Activated naive CD4-positive, alpha-beta T cell treated with anti-CD3 and anti-CD28 coated beads, Interleukin-2, amount 50 U/mL, for 24 hours (primary cell): ENCODE data around the gene FST.

Experiments
- H3K27ac Mint-ChIP-seq: one replicate; pipeline ENCODE4 v1.8.0; 2021; ENCODE audit warnings: mild to moderate bottlenecking, mixed read lengths
- H3K27me3 Mint-ChIP-seq: one replicate; pipeline ENCODE4 v1.8.0; 2021; ENCODE audit warnings: mixed read lengths
- H3K36me3 Mint-ChIP-seq: one replicate; pipeline ENCODE4 v1.8.0; 2021; ENCODE audit warnings: mixed read lengths
- H3K4me1 Mint-ChIP-seq: one replicate; pipeline ENCODE4 v1.8.0; 2021; ENCODE audit warnings: mixed read lengths
- H3K4me3 Mint-ChIP-seq: one replicate; pipeline ENCODE4 v1.8.0; 2021; ENCODE audit warnings: mild to moderate bottlenecking, mixed read lengths
- H3K9me3 Mint-ChIP-seq: one replicate; pipeline ENCODE4 v1.8.0; 2021; ENCODE audit warnings: mixed read lengths

The FST gene

GRCh38 chr5:53463909-53464621 is 16.4 kb upstream of the FST start:
- no peaks in the 10 kb centered on the region for H3K36me3 Mint-ChIP-seq
- H3K4me3 Mint-ChIP-seq: no peak overlapping the region
- H3K9me3 Mint-ChIP-seq: no peaks in the 10 kb centered on the region
- no peak overlapping the region for H3K27ac Mint-ChIP-seq
- H3K4me1 Mint-ChIP-seq: no peaks in the 10 kb centered on the region
- peaks cover 30% of the 10 kb centered on the region for H3K27me3 Mint-ChIP-seq

- Mint-ChIP-seq H3K27ac (peak overlapping the region; percentile 26), H3K36me3 (no peaks in the 10 kb centered on the region), H3K27me3 (peaks cover 33% of the 10 kb centered on the region), H3K4me1 (no peaks in the 10 kb centered on the region), H3K4me3 (no peak overlapping the region), H3K9me3 (no peaks in the 10 kb centered on the region)
Measured at GRCh38 chr5:53464722-53465121, 15.7 kb upstream of the FST start.

- H3K27ac Mint-ChIP-seq: no peak overlapping the region
- no peaks in the 10 kb centered on the region for H3K4me1 Mint-ChIP-seq
- peaks cover 36% of the 10 kb centered on the region for H3K27me3 Mint-ChIP-seq
- peaks cover 1% of the 10 kb centered on the region for H3K36me3 Mint-ChIP-seq
- H3K4me3 Mint-ChIP-seq: no peak overlapping the region
- no peaks in the 10 kb centered on the region for H3K9me3 Mint-ChIP-seq
Measured at GRCh38 chr5:53469946-53470687, 10.3 kb upstream of the FST start.

- no peak overlapping the region for H3K4me3 Mint-ChIP-seq
- peaks cover 1% of the 10 kb centered on the region for H3K36me3 Mint-ChIP-seq
- no peaks in the 10 kb centered on the region for H3K9me3 Mint-ChIP-seq
- H3K27me3 Mint-ChIP-seq: peaks cover 38% of the 10 kb centered on the region
- no peak overlapping the region for H3K27ac Mint-ChIP-seq
- no peaks in the 10 kb centered on the region for H3K4me1 Mint-ChIP-seq
Measured at GRCh38 chr5:53472279-53472678, 8.2 kb upstream of the FST start.

- no peaks in the 10 kb centered on the region for H3K9me3 Mint-ChIP-seq
- H3K36me3 Mint-ChIP-seq: peaks cover 1% of the 10 kb centered on the region
- no peak overlapping the region for H3K4me3 Mint-ChIP-seq
- H3K27me3 Mint-ChIP-seq: peaks cover 38% of the 10 kb centered on the region
- no peaks in the 10 kb centered on the region for H3K4me1 Mint-ChIP-seq
- H3K27ac Mint-ChIP-seq: no peak overlapping the region
Measured at GRCh38 chr5:53472720-53473510, 7.5 kb upstream of the FST start.

GRCh38 chr5:53473633-53474032 is 6.8 kb upstream of the FST start:
- peaks cover 40% of the 10 kb centered on the region for H3K27me3 Mint-ChIP-seq
- peaks cover 5% of the 10 kb centered on the region for H3K4me1 Mint-ChIP-seq
- H3K4me3 Mint-ChIP-seq: no peak overlapping the region
- no peak overlapping the region for H3K27ac Mint-ChIP-seq
- peaks cover 1% of the 10 kb centered on the region for H3K36me3 Mint-ChIP-seq
- H3K9me3 Mint-ChIP-seq: no peaks in the 10 kb centered on the region

GRCh38 chr5:53475320-53475719 is 5.1 kb upstream of the FST start:
- Mint-ChIP-seq H3K27me3 (peaks cover 42% of the 10 kb centered on the region), H3K9me3 (no peaks in the 10 kb centered on the region), H3K4me1 (peaks cover 10% of the 10 kb centered on the region), H3K27ac (no peak overlapping the region), H3K36me3 (peaks cover 4% of the 10 kb centered on the region), H3K4me3 (no peak overlapping the region)

- Mint-ChIP-seq H3K36me3 (peaks cover 4% of the 10 kb centered on the region), H3K27ac (no peak overlapping the region), H3K27me3 (peaks cover 45% of the 10 kb centered on the region), H3K4me1 (peaks cover 15% of the 10 kb centered on the region), H3K4me3 (no peak overlapping the region), H3K9me3 (no peaks in the 10 kb centered on the region)
Measured at GRCh38 chr5:53476019-53476418, 4.4 kb upstream of the FST start.

- Mint-ChIP-seq H3K9me3 (no peaks in the 10 kb centered on the region), H3K4me3 (no peak overlapping the region), H3K27ac (no peak overlapping the region), H3K4me1 (peaks cover 23% of the 10 kb centered on the region), H3K36me3 (peaks cover 4% of the 10 kb centered on the region), H3K27me3 (peaks cover 45% of the 10 kb centered on the region)
Measured at GRCh38 chr5:53476531-53477480, 3.6 kb upstream of the FST start.

GRCh38 chr5:53478411-53479044 is 1.9 kb upstream of the FST start:
- H3K36me3 Mint-ChIP-seq: peaks cover 3% of the 10 kb centered on the region
- H3K4me3 Mint-ChIP-seq: peak overlapping the region; percentile 91
- peaks cover 40% of the 10 kb centered on the region for H3K4me1 Mint-ChIP-seq
- H3K9me3 Mint-ChIP-seq: no peaks in the 10 kb centered on the region
- peaks cover 44% of the 10 kb centered on the region for H3K27me3 Mint-ChIP-seq
- H3K27ac Mint-ChIP-seq: no peak overlapping the region

GRCh38 chr5:53479045-53479589 is 1.3 kb upstream of the FST start:
- peaks cover 40% of the 10 kb centered on the region for H3K4me1 Mint-ChIP-seq
- peak overlapping the region; percentile 9 for H3K27ac Mint-ChIP-seq
- peak overlapping the region; percentile 91 for H3K4me3 Mint-ChIP-seq
- peaks cover 3% of the 10 kb centered on the region for H3K36me3 Mint-ChIP-seq
- no peaks in the 10 kb centered on the region for H3K9me3 Mint-ChIP-seq
- peaks cover 44% of the 10 kb centered on the region for H3K27me3 Mint-ChIP-seq

GRCh38 chr5:53479590-53480415 is 626 bp upstream of the FST start:
- peak overlapping the region; percentile 9 for H3K27ac Mint-ChIP-seq
- peaks cover 44% of the 10 kb centered on the region for H3K27me3 Mint-ChIP-seq
- peak overlapping the region; percentile 91 for H3K4me3 Mint-ChIP-seq
- H3K9me3 Mint-ChIP-seq: no peaks in the 10 kb centered on the region
- H3K36me3 Mint-ChIP-seq: peaks cover 3% of the 10 kb centered on the region
- H3K4me1 Mint-ChIP-seq: peaks cover 40% of the 10 kb centered on the region

GRCh38 chr5:53481159-53481886 is 894 bp downstream of the FST start:
- peak overlapping the region; percentile 95 for H3K4me3 Mint-ChIP-seq
- peak overlapping the region; percentile 70 for H3K27ac Mint-ChIP-seq
- H3K27me3 Mint-ChIP-seq: peaks cover 40% of the 10 kb centered on the region
- H3K9me3 Mint-ChIP-seq: no peaks in the 10 kb centered on the region
- H3K4me1 Mint-ChIP-seq: peaks cover 40% of the 10 kb centered on the region
- peaks cover 3% of the 10 kb centered on the region for H3K36me3 Mint-ChIP-seq
